GM19240 (cell line): Measurements from ENCODE around the gene GET3.

ENCODE experiments used
- DNase-seq: peaks from one replicate; pipeline ENCODE4 v3.0.0; 2011; ENCODE audit warnings: low spot score; ENCODE audit not compliant: insufficient read length

The GET3 gene

DNA sequence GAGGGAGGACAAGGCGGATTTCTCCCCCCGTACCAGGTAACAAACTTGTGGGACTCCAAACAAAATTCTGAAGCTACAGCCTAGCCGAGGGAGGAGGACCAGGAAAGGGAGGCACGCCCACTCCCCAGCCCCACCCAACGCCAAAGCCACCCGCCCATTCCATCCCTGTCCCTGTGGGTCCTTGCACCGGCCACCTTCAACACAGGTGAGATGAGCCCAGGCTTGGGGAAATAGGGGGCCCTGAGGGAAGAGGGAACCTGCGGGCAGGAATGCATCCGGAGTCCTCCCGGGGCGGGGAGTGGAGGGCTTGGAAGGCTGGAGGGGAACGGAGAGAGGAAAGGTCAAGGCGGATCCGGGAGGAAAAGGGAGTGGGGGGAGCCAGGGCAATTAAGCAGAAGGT is 14.3 kb downstream of the GET3 start, which contains the start of gene BEST2:
TSS of gene BEST2 (plus strand) at position 157 of the 400 bp plus-strand sequence. CDS start 802 bp downstream, outside the sequence.
- no peak for DNase-seq

DNA sequence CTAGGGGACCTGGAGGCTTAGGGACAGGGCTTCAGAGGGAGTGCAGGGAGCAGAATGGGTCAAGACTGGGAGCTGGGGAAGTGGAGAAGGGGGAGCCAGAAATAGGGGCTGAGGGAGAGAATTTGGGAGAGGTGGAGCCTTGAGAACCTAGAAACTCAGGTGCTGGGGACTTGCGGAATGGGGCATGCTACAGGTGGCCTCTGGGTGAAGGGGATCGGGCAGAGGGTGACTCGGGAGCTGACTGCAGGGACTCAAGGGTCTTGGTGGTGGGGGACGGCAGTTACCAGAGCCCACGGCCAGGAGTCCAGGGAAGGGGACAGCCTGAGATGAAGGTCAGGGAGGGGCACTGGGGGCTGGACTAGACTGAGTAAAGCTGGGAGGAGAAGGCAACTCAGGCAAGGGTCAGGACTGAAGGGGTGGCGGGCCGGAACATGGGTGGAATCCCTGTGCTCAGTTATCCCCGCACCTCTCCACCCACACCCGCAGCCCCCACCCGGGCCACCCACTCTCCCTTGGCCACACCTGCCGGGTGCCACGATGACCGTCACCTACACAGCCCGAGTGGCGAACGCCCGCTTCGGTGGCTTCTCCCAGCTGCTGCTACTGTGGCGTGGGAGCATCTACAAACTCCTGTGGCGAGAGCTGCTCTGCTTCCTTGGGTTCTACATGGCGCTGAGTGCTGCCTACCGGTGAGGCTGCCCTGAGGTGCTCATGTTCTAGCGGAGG is 14.9 kb downstream of the GET3 start:
- DNase-seq, result no peak

DNA sequence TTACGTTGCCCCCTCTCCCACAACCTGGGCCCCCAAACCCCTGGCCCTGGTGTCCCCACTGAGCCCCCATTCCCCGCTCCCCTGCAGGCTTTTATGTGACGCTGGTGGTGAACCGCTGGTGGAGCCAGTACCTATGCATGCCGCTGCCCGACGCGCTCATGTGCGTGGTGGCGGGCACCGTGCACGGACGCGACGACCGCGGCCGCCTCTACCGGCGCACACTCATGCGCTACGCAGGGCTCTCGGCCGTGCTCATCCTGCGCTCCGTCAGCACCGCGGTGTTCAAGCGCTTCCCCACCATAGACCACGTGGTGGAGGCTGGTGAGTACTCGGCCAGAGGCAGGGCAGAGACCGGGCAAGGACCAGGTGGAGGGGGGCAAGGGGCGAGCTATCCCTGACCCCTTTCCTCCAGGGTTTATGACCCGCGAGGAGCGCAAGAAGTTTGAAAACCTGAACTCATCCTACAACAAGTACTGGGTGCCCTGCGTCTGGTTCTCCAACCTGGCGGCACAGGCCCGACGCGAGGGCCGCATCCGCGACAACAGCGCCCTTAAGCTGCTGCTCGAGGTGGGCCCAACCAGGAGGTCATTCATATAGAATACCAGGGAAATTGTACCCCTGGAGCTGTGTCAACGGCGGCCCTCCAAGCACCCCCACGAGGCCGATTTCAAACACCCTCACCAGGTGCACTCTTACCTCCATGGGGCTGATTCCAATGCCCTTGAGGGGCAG is 17.3 kb downstream of the GET3 start:
- no peak for DNase-seq

DNA sequence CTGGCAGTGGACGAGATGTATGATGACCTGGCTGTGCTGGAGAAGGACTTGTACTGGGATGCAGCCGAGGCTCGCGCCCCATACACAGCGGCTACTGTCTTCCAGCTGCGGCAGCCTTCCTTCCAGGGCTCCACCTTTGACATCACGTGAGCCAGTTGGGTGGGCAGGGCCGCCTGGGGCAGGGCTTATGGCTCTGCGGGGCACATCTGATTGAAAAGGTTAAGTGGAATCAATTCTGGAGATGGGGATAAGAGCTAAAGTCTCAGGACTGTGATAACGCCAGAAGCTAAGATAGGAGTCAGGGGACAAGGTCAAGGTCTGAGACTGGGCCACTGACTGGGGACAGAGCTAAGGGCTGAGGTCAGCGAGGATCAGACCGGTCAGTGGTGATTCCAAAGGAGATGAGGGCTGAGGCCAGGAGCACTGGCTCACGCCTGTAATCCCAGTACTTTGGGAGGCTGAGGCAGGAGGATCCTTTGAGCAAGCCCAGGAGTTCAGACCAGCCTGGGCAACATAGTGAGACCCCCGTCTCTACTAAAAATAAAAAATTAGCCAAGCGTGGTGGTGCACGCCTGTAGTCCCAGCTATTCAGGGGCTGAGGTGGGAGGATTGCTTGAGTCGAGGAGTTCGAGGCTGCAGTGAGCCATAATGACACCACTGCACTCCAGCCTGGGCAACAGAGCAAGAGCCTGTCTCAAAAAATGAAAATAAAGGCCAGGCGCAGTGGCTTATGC is 19.0 kb downstream of the GET3 start:
- no peak for DNase-seq

DNA sequence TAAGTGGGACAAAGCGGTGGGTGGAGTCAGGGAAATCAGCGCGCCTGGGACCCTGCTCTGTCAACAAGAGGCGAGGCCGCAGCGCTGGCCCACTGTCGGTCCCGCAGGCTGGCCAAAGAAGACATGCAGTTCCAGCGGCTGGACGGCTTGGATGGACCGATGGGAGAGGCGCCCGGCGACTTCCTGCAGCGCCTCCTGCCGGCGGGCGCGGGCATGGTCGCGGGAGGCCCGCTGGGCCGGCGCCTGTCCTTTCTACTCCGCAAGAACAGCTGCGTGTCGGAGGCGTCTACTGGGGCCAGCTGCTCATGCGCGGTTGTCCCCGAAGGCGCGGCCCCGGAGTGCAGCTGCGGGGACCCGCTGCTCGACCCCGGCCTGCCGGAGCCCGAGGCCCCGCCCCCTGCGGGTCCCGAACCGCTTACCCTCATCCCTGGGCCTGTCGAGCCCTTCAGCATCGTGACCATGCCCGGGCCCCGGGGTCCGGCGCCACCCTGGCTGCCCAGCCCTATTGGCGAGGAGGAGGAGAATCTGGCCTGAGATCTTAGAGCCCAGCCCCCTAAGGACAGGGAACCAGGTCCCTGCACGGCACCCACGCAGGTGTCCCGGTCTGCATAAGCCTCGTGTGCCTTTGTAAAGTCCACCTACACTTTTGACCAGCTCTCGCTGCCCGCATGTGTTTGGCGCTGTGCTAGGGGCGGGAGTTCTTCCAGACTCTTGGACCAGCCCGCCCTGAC is 20.4 kb downstream of the GET3 start:
- peak; percentile 75 for DNase-seq

DNA sequence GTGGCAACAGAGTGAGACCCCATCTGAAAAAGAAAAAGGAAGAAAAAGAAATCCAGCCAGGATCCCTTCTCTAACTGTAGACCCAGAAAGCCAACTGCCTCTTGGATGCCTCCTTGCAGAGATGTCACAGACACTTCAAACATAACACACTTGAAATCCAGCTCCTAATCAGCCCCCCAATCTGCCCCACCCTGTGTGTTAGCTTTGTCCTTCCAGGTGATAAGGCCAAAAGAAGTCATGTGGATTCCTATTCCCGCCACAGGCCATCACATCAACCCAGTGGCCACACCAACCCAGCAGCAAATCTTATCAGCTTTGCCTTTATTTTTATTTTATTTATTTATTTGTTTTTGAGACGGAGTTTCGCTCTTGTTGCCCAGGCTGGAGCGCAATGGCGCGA is 22.4 kb downstream of the GET3 start:
- no peak for DNase-seq

DNA sequence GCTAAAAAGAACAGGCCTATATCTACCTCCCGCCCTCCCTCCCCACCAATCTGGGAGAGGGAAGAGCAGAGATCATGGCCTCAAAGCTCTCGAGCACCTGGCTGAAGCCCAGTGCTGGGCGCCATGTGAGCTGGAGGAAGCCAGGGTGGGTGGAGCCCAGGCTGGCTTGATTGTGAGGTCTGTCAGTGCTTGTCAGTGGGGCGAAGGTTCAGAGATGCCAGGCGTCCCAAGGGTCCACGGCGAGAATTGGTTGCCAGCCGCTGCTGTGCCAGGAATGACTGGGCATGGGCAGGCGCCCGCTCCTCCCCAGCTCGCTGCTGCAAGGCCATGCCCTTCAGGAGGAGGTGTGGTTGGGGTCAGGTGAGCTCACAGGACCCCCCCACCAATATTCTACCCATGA is 25.8 kb downstream of the GET3 start:
- no peak for DNase-seq

DNA sequence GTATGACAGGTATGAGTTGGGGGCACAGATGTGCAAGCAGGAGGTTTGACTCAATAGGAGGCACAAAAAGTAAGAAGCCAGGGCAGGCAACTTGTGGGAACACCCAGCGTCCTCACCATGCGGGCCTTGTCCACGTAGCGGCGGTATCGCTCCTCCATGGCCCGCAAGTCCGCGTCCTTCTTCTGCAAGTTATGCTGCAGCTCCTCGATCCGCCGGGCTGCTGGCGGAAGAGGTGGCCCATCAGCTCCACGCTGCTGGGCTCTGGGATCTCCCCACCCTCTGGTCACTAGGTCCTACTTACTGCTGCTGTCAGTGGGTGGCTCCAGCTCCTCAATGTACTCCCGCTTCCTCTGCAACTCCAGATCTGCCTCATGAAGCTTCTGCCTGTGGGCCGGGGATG is 27.4 kb downstream of the GET3 start:
- DNase-seq, result no peak

DNA sequence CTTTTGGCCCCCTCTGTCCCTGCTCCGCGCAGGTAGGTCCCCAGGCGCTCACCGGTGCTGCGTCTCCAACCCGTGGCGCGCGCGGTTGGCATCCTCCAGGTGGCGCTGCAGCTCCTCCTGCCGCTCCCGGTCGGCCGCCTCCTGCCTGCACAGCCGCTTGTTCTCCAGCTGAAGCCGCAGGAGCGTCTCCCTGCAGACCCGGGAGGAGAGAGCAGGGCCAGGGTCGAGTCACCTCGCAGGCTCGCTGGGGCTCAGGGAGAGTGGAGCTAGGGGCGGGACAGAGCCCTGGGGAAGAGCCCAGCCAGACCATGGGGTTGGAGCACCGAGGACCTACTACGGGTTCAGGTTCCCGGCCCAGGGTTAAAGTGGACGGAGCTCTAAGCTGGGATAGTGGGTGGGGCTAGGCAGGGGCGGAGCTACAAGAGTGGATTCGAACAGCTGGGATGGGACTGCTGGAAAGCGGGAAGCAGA is 28.8 kb downstream of the GET3 start:
- peak; percentile 84 for DNase-seq

DNA sequence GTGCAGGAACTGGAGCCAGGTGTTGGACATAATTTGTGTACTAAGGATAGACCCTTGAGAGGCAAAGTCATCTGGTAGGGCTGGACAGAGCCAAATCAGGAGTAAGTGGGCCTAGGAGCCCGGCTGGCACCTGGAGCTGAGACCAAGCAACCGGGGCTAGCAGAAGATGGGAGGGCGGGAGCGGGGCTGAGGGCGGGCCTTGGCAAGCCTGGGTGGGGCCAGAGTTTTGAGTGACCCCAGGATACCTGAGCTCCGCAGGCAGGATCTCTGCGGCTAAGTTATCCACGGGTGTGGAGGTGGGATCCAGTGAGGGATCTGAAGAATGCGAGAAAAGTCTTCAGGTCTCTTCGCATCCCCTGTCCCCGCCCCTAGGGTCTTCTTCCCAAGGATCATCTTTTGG is 29.9 kb downstream of the GET3 start:
- DNase-seq, result no peak

DNA sequence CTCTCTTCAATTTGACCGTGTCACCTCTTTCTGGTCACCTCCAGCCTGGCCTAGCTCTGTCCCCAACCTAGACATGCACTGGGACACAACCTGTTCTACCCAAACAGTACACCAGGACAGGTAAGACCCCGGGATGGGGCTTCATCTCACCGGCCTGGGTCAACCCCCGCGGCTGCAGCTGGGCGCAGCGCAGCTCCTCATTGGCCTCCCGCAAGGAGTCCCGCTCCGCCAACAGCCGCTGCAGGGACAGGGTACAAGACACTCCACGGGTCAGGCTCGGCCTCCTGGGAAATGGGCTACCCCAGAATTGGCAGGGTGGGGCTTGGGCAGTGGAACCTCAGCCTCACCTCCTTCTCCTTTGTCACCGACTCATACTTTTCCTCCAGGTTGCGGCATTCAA is 30.4 kb downstream of the GET3 start:
- DNase-seq, result no peak

DNA sequence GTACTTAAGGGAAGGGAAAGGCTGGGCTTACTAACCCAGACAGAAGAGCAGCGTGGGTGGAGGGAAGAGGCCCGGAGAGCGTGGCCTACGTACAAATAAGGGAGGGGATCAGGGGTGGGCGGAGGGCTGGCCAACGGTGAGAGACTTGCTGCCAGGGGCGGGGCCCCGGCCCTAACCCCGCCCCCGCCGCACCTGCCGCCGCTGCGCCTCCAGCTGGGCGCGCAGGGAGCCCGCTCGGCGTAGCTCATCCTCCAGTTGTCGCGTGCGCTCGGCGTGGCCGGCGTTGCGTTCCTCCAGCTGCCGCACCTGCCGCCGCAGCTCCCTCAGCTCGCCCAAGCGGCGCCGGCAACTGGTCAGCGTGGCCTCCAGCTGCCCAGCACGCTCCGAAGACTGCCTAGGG is 32.4 kb downstream of the GET3 start:
- no peak for DNase-seq

DNA sequence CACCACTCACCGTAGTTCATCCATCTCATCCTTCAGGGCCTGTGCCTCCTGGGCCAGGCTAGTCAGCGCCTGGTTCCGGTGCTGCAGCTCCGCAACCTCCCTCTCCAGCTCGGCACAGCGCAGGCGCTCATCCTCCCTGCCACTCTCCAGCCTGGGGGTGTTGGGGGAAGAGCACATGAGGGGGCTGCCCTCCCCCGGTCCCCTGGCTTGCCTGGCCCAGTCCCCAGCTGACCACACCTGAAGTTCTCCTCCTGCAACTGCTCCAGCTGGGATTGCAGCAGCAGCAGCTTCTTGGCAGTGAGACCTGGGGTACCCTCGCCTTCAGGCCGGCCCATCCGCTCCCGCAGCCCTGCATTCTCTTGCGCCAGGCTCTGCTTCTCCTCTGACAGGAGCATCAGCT is 33.6 kb downstream of the GET3 start:
- no peak for DNase-seq

DNA sequence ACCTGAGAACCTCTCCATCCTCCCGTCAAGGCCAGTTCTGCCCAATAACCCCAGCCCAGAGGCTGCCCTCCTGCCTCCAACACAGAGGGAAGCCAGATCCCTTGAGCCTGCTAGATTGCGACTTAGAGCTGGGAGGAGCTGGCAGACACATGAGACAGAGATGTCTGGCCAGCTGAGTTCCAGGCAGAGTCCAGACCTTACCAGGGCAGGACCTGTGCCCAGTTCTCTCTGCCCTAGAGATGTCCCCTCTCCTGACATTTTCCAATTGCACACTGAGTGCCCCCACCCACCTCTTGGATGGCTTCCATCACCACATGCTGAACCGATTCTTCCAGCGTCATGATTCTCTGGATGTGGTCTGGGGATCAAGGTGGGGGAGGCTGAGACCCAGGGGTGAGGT is 35.0 kb downstream of the GET3 start:
- DNase-seq, result no peak

DNA sequence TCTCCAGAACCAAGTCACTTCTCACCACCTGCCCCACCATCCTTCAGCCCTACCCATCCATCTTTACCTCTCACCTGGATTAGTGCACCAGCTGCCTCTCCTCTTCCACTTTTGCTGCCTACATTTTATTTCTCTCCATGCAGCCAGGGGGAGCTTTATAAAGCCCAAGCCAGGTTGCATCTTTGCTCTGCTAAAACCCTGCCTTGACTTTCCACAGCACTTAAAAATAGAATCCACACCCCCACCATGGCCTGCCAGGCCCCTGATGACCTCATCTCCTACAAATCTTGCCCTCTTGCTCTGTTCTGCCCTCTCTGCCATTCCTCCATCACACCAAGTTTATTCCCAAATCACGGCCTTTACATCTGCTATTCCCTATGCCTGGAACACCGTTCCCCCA is 36.3 kb downstream of the GET3 start:
- no peak for DNase-seq

DNA sequence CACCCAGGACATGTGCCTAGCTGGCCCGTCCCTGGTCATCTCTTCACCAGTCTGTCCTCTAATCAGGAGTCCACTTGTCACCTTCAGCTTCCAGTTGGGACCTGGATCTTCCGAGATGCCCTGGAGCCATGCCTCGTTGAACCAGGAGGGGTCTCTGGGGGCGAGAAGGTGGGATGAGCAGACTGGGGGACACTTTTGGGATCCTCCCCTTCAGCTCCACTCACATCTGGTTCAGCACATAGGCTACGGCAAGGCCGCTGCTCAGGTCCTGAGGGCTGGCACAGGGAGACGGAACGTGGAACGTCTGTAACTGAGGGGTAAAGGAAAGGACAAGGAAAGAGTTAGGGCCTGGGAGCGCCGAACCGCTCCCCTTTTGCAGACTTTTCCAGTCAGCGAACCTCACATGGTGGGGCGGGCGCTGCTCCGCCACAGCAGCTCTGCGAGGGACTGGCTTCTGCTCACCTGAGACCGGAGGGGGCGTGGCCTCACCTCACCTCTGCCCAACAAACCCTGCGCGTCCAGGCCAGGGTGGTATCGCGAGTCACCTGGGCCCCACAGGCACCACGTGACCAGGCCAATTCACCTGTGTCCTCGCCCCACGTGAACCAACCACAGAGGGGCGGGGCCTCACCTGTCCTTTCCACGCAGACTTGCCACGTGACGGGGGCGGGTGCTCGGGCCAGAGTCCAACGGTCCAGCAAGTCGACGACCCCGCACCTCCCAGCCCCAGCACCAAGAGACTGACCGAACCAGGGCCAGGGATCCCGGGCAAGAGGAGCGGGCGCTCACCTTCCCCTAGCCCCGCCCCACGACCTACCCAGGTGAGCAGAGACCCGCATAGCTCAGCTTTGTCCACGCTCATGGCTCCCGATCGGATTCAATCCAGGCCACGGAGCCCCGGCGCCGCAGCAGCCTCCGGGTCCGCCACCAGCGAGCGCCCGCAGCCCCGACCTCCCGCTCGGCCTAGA is 37.6 kb downstream of the GET3 start, which contains the start of gene HOOK2:
TSS of gene HOOK2 (minus strand) at position 965 of the 968 bp plus-strand sequence. CDS start at position 862, 103 bp downstream.
- no peak for DNase-seq

DNA sequence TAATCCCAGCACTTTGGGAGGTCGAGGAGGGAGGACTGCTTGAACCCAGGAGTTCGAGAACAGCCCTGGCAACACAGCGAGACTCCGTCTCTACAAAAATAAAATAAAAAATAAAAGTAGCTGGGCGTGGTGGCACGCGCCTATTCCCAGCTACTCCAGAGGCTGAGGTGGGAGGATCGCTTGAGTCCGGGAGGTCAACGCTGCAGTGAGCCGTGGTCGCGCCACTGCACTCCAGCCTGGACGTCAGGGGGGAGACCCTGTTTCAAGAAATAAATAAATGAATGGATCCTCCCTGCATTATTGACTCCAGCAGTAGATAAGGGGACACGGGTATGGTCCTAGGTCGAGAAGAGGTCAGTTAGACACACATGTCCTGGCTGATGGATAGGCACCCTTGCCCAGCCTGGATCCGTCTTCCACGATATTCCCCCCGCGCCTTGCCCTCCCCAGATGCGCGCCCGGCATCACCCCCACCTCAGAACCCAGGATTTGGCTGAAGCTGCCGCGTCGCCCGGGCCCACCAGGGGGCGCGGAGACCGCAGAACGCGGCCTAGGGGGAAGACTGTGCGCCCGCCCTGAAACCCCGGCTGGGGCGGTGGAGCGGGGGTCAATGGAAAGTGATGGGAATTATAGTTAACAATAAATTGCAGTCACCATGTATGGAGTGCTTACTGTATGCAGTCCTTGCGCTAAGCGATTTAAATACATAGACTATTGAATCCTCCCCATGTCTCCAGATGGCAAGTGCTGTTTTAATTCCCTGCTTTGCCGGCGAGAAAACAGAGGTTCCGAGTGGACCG is 40.1 kb downstream of the GET3 start:
- DNase-seq, result peak; percentile 68

DNA sequence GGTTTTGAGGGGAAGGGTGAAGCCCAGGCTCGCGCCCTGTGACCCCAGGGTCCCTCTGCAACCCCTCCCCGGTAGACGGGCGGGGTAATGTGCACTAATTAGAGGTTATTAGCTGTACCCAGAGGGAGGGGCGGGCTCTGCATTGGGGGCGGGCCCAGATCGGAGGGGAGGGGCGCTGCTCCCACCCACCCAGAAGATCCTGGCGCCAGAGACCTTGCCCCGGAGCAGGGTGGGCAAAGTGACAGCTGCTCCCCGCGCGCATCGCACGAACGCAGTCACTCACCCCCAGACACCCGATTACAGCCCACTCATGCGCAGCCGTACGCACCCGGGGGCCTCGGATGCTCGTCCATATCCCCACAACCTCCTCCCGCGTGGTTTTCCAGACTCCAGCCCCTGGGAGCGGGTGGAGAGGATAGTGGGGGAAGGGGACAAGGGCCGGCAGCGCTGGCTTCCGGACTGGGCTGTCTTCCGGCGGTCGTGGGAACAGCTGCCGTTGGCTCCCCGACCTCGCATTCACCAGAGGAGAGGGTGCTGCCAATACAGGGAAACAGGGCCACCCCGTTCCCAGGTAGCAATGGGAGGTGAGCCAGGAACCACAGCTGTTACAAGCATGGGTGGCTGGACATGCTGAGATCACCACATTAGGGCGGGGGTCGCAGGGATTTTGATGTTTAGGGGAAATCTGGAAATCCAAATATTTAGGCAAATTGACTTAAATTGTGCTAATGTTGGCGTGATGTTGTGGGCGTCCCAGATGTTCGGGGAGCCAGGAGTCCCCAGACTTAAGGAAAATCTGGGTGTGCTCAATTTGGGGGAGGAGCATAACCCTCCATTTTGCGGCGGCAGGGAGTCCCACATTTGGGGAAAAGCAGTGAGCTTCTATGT is 41.0 kb downstream of the GET3 start:
- DNase-seq, result no peak

DNA sequence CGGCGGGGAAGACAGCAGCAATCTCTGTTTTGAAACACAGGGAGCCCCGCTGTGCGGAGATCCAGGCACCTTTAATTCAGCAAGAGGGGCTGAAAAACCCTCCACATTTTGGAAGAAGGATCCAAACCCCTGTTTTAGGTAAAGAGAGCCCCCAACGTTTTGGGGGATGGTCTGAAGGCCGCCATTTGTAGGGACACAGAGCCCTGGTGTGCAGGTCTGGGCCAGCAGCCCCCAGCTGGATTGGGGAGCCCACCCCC is 41.5 kb downstream of the GET3 start:
- DNase-seq, result no peak
